ENCODE results near the gene JADE2.
"Not testable (repeated sequence)": the region's sequence is repeated elsewhere in the genome, so short reads cannot be mapped to it uniquely, and the experiment has no call there.

- TF ChIP-seq CTCF, EP300 (IDR thresholded peaks at IDR 0.05): not testable (repeated sequence)
Observed at GRCh38 chr5:134516984-134517383, 8.5 kb upstream of the JADE2 start.

Data from upper lobe of left lung (tissue), 4 donors.